OCI-LY3 (cell line): Measurements from ENCODE around the gene LTBP1.

ENCODE experiments used
- CTCF ChIP-seq: fragments of 200-600, 300-600 bp; sonication (generic); IDR thresholded peaks from 2 replicates; pipeline ENCODE4 v1.5.1; 2014; ENCODE audit warnings: antibody characterized with exemption, low read length, low read depth
- EZH2phosphoT487 ChIP-seq: fragments of 200-600 bp; shearing (Covaris generic); IDR thresholded peaks from 2 replicates; pipeline ENCODE4 v1.6.1; 2018; ENCODE audit warnings: antibody characterized with exemption, mixed run types, low read depth

- TF ChIP-seq CTCF (no peak), EZH2phosphoT487 (no peak)
Observed at GRCh38 chr2:33188799-33189198, 242.0 kb downstream of the LTBP1 start.
